CD4-positive, alpha-beta T cell treated with Interleukin-17A for 1 hour (primary cell): ENCODE results near the gene CTPS1.
A peak's percentile ranks its signal among the peaks of the same experiment; 100 is the strongest.

Experiments used
- DNase-seq: peaks from one replicate; pipeline ENCODE4 v3.0.0-alpha.2; 2020

Gene CTPS1

GRCh38 chr1:40971966-40972365 lies 7.5 kb upstream of the CTPS1 start:
- no peak for DNase-seq

- DNase-seq: no peak
Measured at GRCh38 chr1:40973912-40974311, 5.6 kb upstream of the CTPS1 start.

GRCh38 chr1:40974945-40975344 lies 4.6 kb upstream of the CTPS1 start:
- DNase-seq: no peak

GRCh38 chr1:40976952-40977690 lies 2.4 kb upstream of the CTPS1 start:
- DNase-seq: no peak

- DNase-seq: no peak
Measured at GRCh38 chr1:40977716-40978115, 1.8 kb upstream of the CTPS1 start.

- no peak for DNase-seq
Measured at GRCh38 chr1:40978886-40979240, 633 bp upstream of the CTPS1 start.

- DNase-seq: no peak
Measured at GRCh38 chr1:40980068-40980452, 564 bp downstream of the CTPS1 start.

GRCh38 chr1:40980453-40981121 lies 1.1 kb downstream of the CTPS1 start:
- peak; percentile 69 for DNase-seq

GRCh38 chr1:40981691-40982448 lies 2.4 kb downstream of the CTPS1 start:
- no peak for DNase-seq

GRCh38 chr1:40982721-40983120 lies 3.2 kb downstream of the CTPS1 start:
- no peak for DNase-seq

GRCh38 chr1:40983286-40983685 lies 3.8 kb downstream of the CTPS1 start:
- DNase-seq: no peak

GRCh38 chr1:40984066-40984465 lies 4.6 kb downstream of the CTPS1 start:
- no peak for DNase-seq

GRCh38 chr1:40984531-40984930 lies 5.0 kb downstream of the CTPS1 start:
- DNase-seq: no peak

GRCh38 chr1:40985161-40985560 lies 5.7 kb downstream of the CTPS1 start:
- no peak for DNase-seq

- no peak for DNase-seq
Measured at GRCh38 chr1:40985875-40986274, 6.4 kb downstream of the CTPS1 start.

- no peak for DNase-seq
Measured at GRCh38 chr1:40986328-40986783, 6.9 kb downstream of the CTPS1 start.

- DNase-seq: no peak
Measured at GRCh38 chr1:40986956-40987355, 7.5 kb downstream of the CTPS1 start.

GRCh38 chr1:40987439-40988276 lies 8.2 kb downstream of the CTPS1 start:
- no peak for DNase-seq

GRCh38 chr1:40988280-40988679 lies 8.8 kb downstream of the CTPS1 start:
- DNase-seq: no peak

GRCh38 chr1:40989066-40989465 lies 9.6 kb downstream of the CTPS1 start:
- DNase-seq: no peak

GRCh38 chr1:40997096-40997495 lies 17.6 kb downstream of the CTPS1 start:
- no peak for DNase-seq

- no peak for DNase-seq
Measured at GRCh38 chr1:40998668-40999067, 19.2 kb downstream of the CTPS1 start.

- DNase-seq: no peak
Measured at GRCh38 chr1:41003127-41003639, 23.7 kb downstream of the CTPS1 start.
